Activated T-helper 2 cell treated with anti-CD3 and anti-CD28 coated beads, Interferon-gamma antibody, Interleukin-2, Interleukin-4, amounts not matched to agents 10 μg/mL and 5 μg/mL and 100 μg/mL, durations not matched to agents 14 hours and 24 hours and 36 hours (primary cell): Measurements from ENCODE around the gene SLIT3. TPM values are rescaled to one million over a fixed set of nuclear protein-coding genes. Genes with fewer than 3 reads are reported as not detected.

Experiments used
- DNase-seq: peaks from one replicate; pipeline ENCODE4 v3.0.0; 2021; ENCODE audit warnings: low spot score
- H3K27ac Mint-ChIP-seq: one replicate; pipeline ENCODE4 v1.8.0; 2021; ENCODE audit warnings: mixed read lengths
- H3K27me3 Mint-ChIP-seq: one replicate; pipeline ENCODE4 v1.8.0; 2021; ENCODE audit warnings: low read depth, mixed read lengths
- H3K36me3 Mint-ChIP-seq: one replicate; pipeline ENCODE4 v1.8.0; 2021; ENCODE audit warnings: low read depth, mixed read lengths
- H3K4me1 Mint-ChIP-seq: one replicate; pipeline ENCODE4 v1.8.0; 2021; ENCODE audit warnings: low read depth, mixed read lengths
- H3K4me3 Mint-ChIP-seq: one replicate; pipeline ENCODE4 v1.8.0; 2021; ENCODE audit warnings: low read depth, mild to moderate bottlenecking, moderate library complexity, mixed read lengths
- H3K9me3 Mint-ChIP-seq: one replicate; pipeline ENCODE4 v1.8.0; 2021; ENCODE audit warnings: mixed read lengths
- intact Hi-C: fragments of 100-400 bp; cut with micrococcal nuclease; formaldehyde crosslinking; loops from one replicate; pipeline ENCODE4 v1.15.1; 2023
- total RNA-seq: library from RNA; stranded (reverse); gene quantifications from 2 replicates; pipeline ENCODE4 v1.2.3, GENCODE V29; 2022

The SLIT3 gene
- total RNA-seq, 1 donor from 2014 or later: 9.5 TPM

- DNase-seq: no peak
- peak overlapping the region; percentile 64 for H3K27ac Mint-ChIP-seq
- no peaks in the 10 kb centered on the region for H3K36me3 Mint-ChIP-seq
- no peaks in the 10 kb centered on the region for H3K27me3 Mint-ChIP-seq
- H3K4me3 Mint-ChIP-seq: no peak overlapping the region
- no peaks in the 10 kb centered on the region for H3K9me3 Mint-ChIP-seq
- peaks cover 21% of the 10 kb centered on the region for H3K4me1 Mint-ChIP-seq
- intact Hi-C loops: loop anchor here (5.0 to 10.0 kb wide), 2 partner anchors 121 to 168 kb away; no protein-coding TSS in a partner anchor
Observed at GRCh38 chr5:168683927-168684295, 617.0 kb downstream of the SLIT3 start.

- Mint-ChIP-seq H3K27me3 (no peaks in the 10 kb centered on the region), H3K4me1 (peaks cover 21% of the 10 kb centered on the region), H3K4me3 (peak overlapping the region; percentile 37), H3K9me3 (no peaks in the 10 kb centered on the region), H3K36me3 (no peaks in the 10 kb centered on the region), H3K27ac (peak overlapping the region; percentile 64)
- intact Hi-C loops: loop anchor here (5.0 to 10.0 kb wide), 2 partner anchors 121 to 169 kb away; no protein-coding TSS in a partner anchor
- DNase-seq: peak; percentile 31
Observed at GRCh38 chr5:168683247-168683926, 617.6 kb downstream of the SLIT3 start.

- intact Hi-C loops: loop anchor here (1.0 to 10.0 kb wide), 5 partner anchors 123 to 902 kb away; partner anchors contain the start of gene SPDL1
- H3K36me3 Mint-ChIP-seq: no peaks in the 10 kb centered on the region
Observed at GRCh38 chr5:168681556-168682183, 619.3 kb downstream of the SLIT3 start.

GRCh38 chr5:168680395-168680794 is 620.5 kb downstream of the SLIT3 start:
- no peaks in the 10 kb centered on the region for H3K36me3 Mint-ChIP-seq
- intact Hi-C loops: loop anchor here (2.0 to 10.0 kb wide), 4 partner anchors 124 to 266 kb away; no protein-coding TSS in a partner anchor
- H3K4me3 Mint-ChIP-seq: no peak overlapping the region
- peaks cover 21% of the 10 kb centered on the region for H3K4me1 Mint-ChIP-seq
- H3K9me3 Mint-ChIP-seq: no peaks in the 10 kb centered on the region
- DNase-seq: no peak
- no peaks in the 10 kb centered on the region for H3K27me3 Mint-ChIP-seq
- peak overlapping the region; percentile 69 for H3K27ac Mint-ChIP-seq

More at GRCh38 chr5:168681556-168682183, 619.3 kb downstream of the SLIT3 start:
- Mint-ChIP-seq H3K4me1 (peaks cover 21% of the 10 kb centered on the region), H3K27ac (peak overlapping the region; percentile 69), H3K9me3 (no peaks in the 10 kb centered on the region), H3K27me3 (no peaks in the 10 kb centered on the region), H3K4me3 (no peak overlapping the region)
- no peak for DNase-seq

- Mint-ChIP-seq H3K9me3 (no peaks in the 10 kb centered on the region), H3K27ac (no peak overlapping the region), H3K27me3 (no peaks in the 10 kb centered on the region), H3K36me3 (no peaks in the 10 kb centered on the region), H3K4me1 (peaks cover 21% of the 10 kb centered on the region), H3K4me3 (no peak overlapping the region)
- intact Hi-C loops: loop anchor here (1.0 kb wide), 1 partner anchor 623 kb away; no protein-coding TSS in a partner anchor
- DNase-seq: peak; percentile 42
Observed at GRCh38 chr5:168679515-168679920, 621.4 kb downstream of the SLIT3 start.

GRCh38 chr5:168676501-168676900 is 624.4 kb downstream of the SLIT3 start:
- Mint-ChIP-seq H3K27me3 (no peaks in the 10 kb centered on the region), H3K4me3 (no peak overlapping the region), H3K9me3 (no peaks in the 10 kb centered on the region), H3K4me1 (peaks cover 5% of the 10 kb centered on the region), H3K36me3 (no peaks in the 10 kb centered on the region), H3K27ac (no peak overlapping the region)
- DNase-seq: no peak
- intact Hi-C loops: no loop called here

GRCh38 chr5:168675883-168676408 is 625.0 kb downstream of the SLIT3 start:
- intact Hi-C loops: no loop called here
- no peaks in the 10 kb centered on the region for H3K36me3 Mint-ChIP-seq
- no peak overlapping the region for H3K27ac Mint-ChIP-seq

GRCh38 chr5:168674893-168675482 is 626.0 kb downstream of the SLIT3 start:
- Mint-ChIP-seq H3K27me3 (no peaks in the 10 kb centered on the region), H3K4me3 (no peak overlapping the region), H3K36me3 (no peaks in the 10 kb centered on the region), H3K4me1 (no peaks in the 10 kb centered on the region), H3K27ac (no peak overlapping the region), H3K9me3 (no peaks in the 10 kb centered on the region)
- DNase-seq: no peak
- intact Hi-C loops: no loop called here

More at GRCh38 chr5:168675883-168676408, 625.0 kb downstream of the SLIT3 start:
- no peak overlapping the region for H3K4me3 Mint-ChIP-seq
- no peaks in the 10 kb centered on the region for H3K27me3 Mint-ChIP-seq
- no peaks in the 10 kb centered on the region for H3K4me1 Mint-ChIP-seq
- DNase-seq: no peak
- no peaks in the 10 kb centered on the region for H3K9me3 Mint-ChIP-seq

- Mint-ChIP-seq H3K36me3 (no peaks in the 10 kb centered on the region), H3K4me3 (no peak overlapping the region), H3K27me3 (no peaks in the 10 kb centered on the region), H3K9me3 (no peaks in the 10 kb centered on the region), H3K27ac (no peak overlapping the region), H3K4me1 (no peaks in the 10 kb centered on the region)
- no peak for DNase-seq
- intact Hi-C loops: no loop called here
Observed at GRCh38 chr5:168672888-168673287, 628.1 kb downstream of the SLIT3 start.

- H3K9me3 Mint-ChIP-seq: no peaks in the 10 kb centered on the region
- H3K36me3 Mint-ChIP-seq: no peaks in the 10 kb centered on the region
- H3K4me1 Mint-ChIP-seq: no peaks in the 10 kb centered on the region
- intact Hi-C loops: no loop called here
- no peaks in the 10 kb centered on the region for H3K27me3 Mint-ChIP-seq
- H3K27ac Mint-ChIP-seq: no peak overlapping the region
- DNase-seq: no peak
- no peak overlapping the region for H3K4me3 Mint-ChIP-seq
Observed at GRCh38 chr5:168672016-168672415, 628.9 kb downstream of the SLIT3 start.

- Mint-ChIP-seq H3K9me3 (no peaks in the 10 kb centered on the region), H3K27me3 (no peaks in the 10 kb centered on the region), H3K4me3 (no peak overlapping the region), H3K4me1 (no peaks in the 10 kb centered on the region), H3K27ac (no peak overlapping the region), H3K36me3 (no peaks in the 10 kb centered on the region)
- intact Hi-C loops: no loop called here
- no peak for DNase-seq
Observed at GRCh38 chr5:168670881-168671575, 629.9 kb downstream of the SLIT3 start.

- Mint-ChIP-seq H3K27me3 (no peaks in the 10 kb centered on the region), H3K36me3 (no peaks in the 10 kb centered on the region), H3K27ac (no peak overlapping the region), H3K4me3 (no peak overlapping the region), H3K9me3 (no peaks in the 10 kb centered on the region), H3K4me1 (no peaks in the 10 kb centered on the region)
- no peak for DNase-seq
- intact Hi-C loops: no loop called here
Observed at GRCh38 chr5:168669668-168670378, 631.1 kb downstream of the SLIT3 start.
